Stimulated activated CD8-positive, alpha-beta memory T cell treated with anti-CD3 and anti-CD28 coated beads, Interleukin-7, amount 100 ng/mL, for 1 hour (primary cell): ENCODE data around the gene VAMP1.
"Not testable (repeated sequence)": the region's sequence is repeated elsewhere in the genome, so short reads cannot be mapped to it uniquely, and the experiment has no call there.

ENCODE experiments used
- DNase-seq, 2 donors: peaks; one replicate each; pipeline ENCODE4 v3.0.0-alpha.2; 2020; ENCODE audit warnings: low read depth in 2 of 2

The VAMP1 gene

DNA sequence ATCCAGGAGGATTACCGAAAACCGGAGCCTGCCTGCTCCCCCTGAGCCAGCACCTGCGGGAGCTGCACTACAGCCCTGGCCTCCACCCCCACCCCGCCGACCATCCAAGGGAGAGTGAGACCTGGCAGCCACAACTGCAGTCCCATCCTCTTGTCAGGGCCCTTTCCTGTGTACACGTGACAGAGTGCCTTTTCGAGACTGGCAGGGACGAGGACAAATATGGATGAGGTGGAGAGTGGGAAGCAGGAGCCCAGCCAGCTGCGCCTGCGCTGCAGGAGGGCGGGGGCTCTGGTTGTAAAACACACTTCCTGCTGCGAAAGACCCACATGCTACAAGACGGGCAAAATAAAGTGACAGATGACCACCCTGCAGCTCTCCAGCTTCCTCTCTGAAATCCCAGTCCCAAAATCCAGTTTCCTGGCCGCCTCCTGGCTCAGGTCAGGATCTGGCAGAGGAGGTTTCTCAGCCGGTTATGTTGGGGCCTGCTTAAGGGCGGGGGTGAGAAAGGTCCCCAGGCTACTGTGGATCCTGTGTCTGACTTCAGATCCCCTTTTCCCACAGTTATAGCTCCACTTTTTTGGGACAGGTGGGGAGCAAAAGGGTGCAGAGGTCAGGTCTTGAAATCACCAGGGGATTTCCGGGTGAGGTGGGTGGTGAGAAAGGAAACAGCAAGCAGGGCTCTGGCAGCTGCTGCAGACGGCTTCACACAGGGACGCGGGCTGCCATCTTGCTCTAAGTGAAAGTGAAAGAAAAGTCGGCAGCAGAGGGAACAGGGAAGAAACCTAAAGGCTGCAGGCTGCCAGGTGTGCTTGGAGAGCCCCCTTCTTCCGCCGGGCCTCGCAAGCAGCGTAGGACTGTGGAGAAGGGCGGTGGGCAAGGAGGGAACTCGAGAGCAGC, 18.9 kb downstream of the VAMP1 start, which contains the start of gene TAPBPL:
Gene TAPBPL, plus strand, starts transcription at position 695 of the 897 bp plus-strand sequence. CDS start 207 bp downstream, outside the sequence.
- peak in 1 of 2 donors; percentile 45 for DNase-seq

GRCh38 chr12:6450869-6451347, 19.6 kb downstream of the VAMP1 start:
- no peak for DNase-seq

- DNase-seq, result no peak
These were observed 20.2 kb downstream of the VAMP1 start for GRCh38 chr12:6450091-6450868.

DNA sequence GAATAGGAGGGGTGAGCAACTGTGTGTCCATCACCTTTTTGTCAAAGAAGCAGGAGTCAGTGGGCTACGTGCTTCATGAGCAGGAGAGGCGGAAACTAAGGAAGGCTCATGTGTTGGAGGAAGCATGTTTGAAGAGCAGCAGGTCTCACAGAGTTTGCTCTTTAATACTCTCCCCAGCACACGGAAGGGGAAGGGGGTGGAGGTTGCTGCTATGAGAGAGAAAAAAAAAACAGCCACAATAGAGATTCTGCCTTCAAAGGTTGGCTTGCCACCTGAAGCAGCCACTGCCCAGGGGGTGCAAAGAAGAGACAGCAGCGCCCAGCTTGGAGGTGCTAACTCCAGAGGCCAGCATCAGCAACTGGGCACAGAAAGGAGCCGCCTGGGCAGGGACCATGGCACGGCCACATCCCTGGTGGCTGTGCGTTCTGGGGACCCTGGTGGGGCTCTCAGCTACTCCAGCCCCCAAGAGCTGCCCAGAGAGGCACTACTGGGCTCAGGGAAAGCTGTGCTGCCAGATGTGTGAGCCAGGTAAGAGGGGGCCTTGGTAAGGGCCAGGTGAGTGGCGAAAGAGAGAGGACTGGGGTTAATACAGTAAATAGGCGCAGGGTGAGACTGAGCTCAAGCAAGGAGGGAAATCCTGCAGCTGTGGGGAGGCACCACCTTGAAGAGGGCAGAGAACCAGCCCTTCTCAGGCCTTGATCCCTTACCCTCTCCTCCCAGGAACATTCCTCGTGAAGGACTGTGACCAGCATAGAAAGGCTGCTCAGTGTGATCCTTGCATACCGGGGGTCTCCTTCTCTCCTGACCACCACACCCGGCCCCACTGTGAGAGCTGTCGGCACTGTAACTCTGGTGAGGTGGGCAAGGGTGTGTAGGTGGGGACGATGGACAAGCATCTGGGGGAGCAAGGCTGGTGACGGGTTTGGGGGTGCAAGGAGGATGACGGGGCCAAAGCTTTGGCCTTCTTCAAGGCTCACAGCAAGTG, 25.5 kb downstream of the VAMP1 start, which contains the start of gene CD27:
Gene CD27, plus strand, starts transcription at position 252 of the 985 bp plus-strand sequence. Its CDS starts 141 bp downstream, at position 393.
- DNase-seq, result no peak

DNA sequence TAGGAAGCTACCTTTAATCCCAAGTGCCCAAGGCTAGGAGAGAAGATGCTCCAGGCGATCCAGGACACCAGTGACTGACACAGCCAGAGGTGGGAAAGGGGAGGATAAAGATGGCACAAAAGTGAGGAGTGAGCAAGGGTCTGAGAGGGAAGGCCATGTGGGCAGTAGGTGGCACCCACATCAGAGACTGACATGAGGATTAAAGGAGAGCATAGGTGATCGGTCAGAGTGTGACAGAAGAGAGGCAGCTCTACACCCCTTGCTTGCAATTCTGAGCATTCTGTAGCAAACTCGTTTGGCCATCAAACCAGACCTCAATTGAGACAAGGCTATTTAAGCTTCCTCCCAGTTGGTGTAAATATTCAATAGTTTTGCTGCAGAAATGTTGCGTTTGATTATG, 26.4 kb downstream of the VAMP1 start:
- DNase-seq, result no peak

DNA sequence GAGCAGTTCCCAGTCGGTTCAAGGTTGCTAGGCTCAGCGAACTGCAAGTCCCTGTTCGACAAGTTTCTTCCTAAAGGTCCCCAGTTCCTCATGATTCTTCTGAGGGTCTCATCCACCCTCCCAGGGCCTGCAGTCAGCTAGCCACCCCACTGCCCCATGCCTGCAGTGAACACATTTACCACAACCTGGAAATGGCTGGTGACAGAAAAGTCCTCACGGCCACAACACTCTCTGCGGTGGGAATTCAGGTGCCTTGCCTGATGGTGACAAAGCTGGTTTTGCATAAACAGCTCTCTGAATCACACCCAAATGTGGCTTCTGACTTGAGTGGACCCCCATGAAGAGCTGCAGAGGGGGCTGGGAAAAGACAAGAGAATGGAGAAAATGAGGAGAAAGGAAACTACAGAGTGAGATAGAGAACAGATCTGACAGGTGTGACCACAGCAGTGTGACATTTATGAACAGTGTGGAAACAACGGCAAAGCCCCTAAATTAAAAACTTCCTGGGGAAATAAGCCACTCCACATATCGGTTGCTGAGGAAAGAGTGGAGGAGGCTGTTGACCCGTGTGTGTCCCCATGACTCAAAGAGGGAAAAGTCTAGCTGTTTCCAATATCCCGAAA, 27.0 kb downstream of the VAMP1 start:
- no peak for DNase-seq

DNA sequence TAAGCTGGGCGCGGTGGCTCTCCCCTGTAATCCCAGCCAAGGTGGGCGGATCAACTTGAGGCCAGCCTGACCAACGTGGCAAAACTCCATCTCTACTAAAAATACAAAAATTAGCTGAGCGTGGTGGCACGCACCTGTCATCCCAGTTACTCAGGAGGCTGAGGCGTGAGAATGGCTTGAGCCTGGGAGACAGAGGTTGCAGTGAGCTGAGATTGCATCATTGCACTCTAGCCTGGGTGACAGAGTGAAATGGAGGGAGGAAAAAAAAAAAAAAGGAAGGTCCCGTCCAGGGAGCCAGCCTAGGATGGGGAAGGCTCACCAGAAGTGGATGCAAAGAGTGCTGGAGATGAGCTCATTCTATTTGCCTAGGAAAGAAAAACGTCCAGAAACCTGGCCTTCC, 27.6 kb downstream of the VAMP1 start:
- no peak for DNase-seq

DNA sequence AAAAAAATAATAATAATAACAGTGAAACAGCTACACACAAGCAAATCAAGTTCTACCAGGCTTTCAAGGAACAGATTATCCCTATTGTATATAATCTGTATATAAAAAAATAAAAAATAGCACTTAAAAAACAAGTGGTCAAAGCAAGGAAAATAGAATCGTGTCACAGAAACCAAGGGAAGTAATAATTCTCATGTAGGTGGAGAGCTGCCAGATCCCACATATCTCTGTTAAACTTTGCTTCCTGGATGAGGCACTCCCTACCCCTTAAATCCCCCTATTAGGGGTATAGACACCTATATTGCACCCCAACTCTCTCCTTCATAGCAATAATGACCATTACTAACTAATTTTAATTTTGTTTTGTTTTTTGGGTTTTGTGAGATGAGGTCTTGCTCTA, 30.1 kb downstream of the VAMP1 start:
- DNase-seq, result no peak

DNA sequence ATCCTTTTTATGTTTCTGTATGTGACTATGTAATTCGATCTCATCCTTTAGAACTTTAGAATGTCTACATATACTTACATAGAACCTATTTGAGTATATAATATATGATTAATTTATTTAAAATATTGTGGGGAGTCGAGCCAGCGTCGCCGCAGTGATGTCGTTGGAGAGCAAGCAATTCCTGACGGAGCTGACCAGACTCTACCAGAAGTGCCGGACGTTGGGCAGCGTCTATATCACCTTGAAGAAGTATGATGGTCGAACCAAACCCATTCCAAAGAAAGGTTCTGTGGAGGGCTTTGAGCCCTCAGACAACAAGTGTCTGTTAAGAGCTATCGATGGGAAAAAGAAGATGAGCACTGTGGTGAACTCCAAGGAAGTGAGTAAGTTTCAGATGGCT, 32.1 kb downstream of the VAMP1 start:
- DNase-seq, result no peak

- no peak for DNase-seq
These were observed 32.9 kb downstream of the VAMP1 start for GRCh38 chr12:6437586-6437985.

- no peak for DNase-seq
These were observed 34.3 kb downstream of the VAMP1 start for GRCh38 chr12:6435961-6436715.

GRCh38 chr12:6434205-6435140, 36.0 kb downstream of the VAMP1 start:
- DNase-seq, result no peak

GRCh38 chr12:6432991-6433390, 37.5 kb downstream of the VAMP1 start:
- DNase-seq, result no peak

- no peak for DNase-seq
These were observed 40.1 kb downstream of the VAMP1 start for GRCh38 chr12:6430124-6430989.

DNA sequence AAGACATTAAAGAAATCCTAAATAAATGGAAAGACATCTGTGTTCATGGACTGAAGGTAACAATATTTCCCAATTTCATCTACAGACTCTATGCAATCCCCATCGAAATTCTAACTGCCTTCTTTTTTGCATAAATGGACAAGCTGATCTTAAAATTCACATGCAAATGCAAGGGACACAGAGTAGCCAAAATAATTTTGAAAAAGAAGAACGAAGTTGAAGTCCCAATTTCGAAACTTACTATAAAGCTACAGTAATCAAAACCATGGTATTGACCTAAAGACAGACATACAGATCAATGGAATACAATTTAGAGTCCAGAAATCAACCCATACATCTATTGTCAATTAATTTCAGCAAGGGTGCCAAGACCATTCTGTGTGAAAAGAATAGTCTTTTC, 42.2 kb downstream of the VAMP1 start:
- DNase-seq, result no peak

DNA sequence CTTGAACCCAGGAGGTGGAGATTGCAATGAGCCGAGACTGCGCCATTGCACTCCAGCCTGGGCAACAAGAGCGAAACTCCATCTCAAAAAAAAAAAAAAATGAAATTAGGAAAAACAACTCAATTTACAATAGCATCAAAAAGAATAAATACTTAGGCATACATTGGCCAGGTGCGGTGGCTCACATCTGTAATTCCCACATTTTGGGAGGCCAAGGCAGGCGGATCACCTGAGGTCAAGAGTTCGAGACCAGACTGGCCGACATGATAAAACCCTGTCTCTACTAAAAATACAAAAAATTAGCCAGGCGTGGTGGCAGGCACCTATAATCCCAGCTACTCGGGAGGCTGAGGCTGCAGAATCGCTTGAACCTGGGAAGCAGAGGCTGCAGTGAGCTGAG, 42.7 kb downstream of the VAMP1 start:
- not testable (repeated sequence) for DNase-seq

- DNase-seq, result peak; percentile 59 to 69
These were observed 43.4 kb downstream of the VAMP1 start for GRCh38 chr12:6426882-6427671.
